Measurements from ENCODE around the gene BIN1. TPM values are rescaled to one million over a fixed set of nuclear protein-coding genes. Genes with fewer than 3 reads are reported as not detected.

BIN1 gene
- total RNA-seq, 1 donor from 2014 or later: 15.8 TPM

DNA sequence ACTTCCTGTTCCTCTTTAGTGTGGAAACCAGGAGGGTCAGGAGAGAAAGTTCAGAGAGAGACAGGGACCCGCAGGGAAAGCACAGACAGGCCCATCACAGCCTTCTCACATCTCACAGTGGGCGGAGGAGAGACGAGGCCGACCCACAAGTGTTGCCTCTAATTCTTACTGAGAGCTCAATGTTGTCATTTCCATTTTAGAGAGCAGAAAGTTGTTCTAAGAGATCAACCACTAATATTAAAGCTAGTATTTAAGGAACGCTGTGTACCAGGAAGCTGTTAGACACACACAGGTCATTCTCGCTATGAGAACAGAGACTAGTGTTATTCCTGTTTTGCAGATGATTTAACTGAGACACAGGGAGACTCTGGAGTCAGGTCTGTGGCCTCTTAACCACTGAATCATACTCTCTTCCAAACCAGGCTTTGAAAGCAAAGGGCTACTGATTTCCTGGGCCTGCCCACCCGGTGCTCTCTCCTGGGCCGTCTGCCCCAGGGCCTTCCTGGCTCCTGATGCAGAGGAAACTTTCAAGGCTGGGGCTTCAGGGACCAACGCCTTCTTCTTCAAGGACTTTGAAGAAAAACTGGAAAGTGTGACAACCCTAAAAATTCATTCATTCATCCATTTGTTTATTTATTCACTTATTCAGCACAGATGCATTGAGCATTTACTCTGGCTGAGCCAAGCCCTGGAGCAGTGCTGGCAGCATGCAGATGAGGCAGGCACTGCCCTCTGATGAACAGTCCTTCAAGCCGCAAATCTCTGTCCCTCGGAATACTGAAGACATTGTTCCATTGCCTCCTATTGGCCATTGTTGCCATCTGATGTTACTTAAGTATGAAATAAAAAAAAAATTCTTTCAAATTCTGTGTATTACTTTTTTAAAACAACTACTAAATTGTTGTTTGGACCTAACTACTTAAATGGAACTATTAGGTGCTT is 37.2 kb upstream of the BIN1 start:
- Histone ChIP-seq H3K36me3 (no peaks in the 10 kb centered on the region), H3K4me3 (no peak overlapping the region), H3K27ac (replicated peaks) (peak overlapping the region; percentile 51), H3K9me3 (replicated peaks) (peaks cover 2% of the 10 kb centered on the region), H3K4me1 (peaks cover 28% of the 10 kb centered on the region), H3K27me3 (ENCODE audit: low read depth) (peaks cover 30% of the 10 kb centered on the region)
- no peak for DNase-seq
- TF ChIP-seq, protein P1, sequence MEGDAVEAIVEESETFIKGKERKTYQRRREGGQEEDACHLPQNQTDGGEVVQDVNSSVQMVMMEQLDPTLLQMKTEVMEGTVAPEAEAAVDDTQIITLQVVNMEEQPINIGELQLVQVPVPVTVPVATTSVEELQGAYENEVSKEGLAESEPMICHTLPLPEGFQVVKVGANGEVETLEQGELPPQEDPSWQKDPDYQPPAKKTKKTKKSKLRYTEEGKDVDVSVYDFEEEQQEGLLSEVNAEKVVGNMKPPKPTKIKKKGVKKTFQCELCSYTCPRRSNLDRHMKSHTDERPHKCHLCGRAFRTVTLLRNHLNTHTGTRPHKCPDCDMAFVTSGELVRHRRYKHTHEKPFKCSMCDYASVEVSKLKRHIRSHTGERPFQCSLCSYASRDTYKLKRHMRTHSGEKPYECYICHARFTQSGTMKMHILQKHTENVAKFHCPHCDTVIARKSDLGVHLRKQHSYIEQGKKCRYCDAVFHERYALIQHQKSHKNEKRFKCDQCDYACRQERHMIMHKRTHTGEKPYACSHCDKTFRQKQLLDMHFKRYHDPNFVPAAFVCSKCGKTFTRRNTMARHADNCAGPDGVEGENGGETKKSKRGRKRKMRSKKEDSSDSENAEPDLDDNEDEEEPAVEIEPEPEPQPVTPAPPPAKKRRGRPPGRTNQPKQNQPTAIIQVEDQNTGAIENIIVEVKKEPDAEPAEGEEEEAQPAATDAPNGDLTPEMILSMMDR (IDR thresholded peaks at IDR 0.05; ENCODE audit: borderline replicate concordance): no peak
- intact Hi-C loops (cut with micrococcal nuclease): no loop called here

DNA sequence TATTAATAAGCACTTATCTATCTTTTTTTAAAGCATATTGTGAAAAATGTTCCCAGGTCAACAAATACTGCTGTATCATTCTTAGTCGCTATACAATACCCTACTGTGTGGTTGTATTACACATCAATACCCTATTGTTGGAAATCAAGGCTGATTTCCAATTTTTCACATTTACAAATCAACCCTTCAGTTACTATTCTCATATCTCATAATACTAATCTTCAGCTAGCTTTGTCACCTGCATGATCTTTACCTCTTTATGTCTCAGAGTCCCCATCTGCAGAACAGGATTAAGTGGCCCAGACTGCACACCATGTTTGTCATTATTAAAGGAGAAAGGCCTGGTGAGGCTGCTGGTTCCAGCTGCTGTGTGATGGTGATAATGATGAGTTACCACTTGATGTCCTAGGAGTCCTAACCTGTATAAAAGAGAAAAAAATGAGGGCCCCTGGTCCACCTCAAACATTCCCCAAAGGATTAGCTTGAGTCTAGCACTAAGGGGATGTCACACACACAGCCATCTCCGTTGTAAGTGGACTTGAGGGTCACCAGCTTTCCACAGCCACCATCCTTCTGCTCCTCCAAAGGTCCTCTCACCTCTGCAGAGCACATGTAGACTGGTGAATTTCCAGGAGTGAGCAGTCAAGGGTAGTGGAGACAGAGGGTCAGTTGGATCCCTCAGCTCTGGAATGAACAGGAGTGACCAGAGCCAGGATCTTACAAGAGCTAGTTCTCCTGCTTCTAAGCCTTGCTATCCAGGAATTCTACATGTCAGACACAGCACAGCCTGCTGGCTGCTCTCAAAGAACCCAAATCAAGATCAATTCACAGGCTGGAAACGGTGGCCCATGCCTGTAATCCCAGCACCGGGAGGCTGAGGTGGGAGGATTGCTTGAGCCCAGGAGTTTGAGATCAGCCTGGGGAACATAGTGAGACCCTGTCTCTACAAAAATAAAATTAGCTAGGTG is 36.0 kb upstream of the BIN1 start:
- H3K36me3 ChIP-seq: no peaks in the 10 kb centered on the region
- H3K4me3 ChIP-seq: no peak overlapping the region
- peaks cover 28% of the 10 kb centered on the region for H3K4me1 ChIP-seq
- intact Hi-C loops (cut with micrococcal nuclease): no loop called here
- peak overlapping the region; percentile 51 for H3K27ac ChIP-seq (replicated peaks)
- H3K27me3 ChIP-seq (ENCODE audit: low read depth): peaks cover 39% of the 10 kb centered on the region
- no peak for DNase-seq
- TF ChIP-seq, protein P1 (IDR thresholded peaks at IDR 0.05; ENCODE audit: borderline replicate concordance): no peak
- H3K9me3 ChIP-seq (replicated peaks): peaks cover 6% of the 10 kb centered on the region

DNA sequence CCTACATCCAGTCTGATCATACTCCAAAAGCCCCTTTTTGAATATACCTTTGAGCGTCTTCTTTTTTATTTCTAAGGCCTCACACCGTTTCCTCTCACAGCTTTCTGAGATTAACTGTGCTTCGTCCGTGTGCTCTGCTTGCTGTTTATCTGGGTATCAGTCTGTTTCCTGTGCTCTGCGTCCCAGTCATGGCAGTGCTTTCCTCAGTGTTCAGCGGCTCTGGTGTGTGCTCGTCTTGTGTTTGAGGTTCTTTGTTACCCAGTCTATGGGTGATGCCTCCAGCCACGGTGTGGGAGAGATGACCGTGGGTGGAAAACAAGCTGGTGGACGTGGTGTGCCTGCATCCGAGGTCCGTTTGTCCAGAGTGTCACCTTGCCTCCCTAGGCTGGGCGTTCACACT is 33.6 kb upstream of the BIN1 start:
- no peak for DNase-seq
- H3K4me3 ChIP-seq: no peak overlapping the region
- no peak overlapping the region for H3K27ac ChIP-seq (replicated peaks)
- TF ChIP-seq, protein P1 (IDR thresholded peaks at IDR 0.05; ENCODE audit: borderline replicate concordance): no peak
- H3K36me3 ChIP-seq: no peaks in the 10 kb centered on the region
- H3K4me1 ChIP-seq: peaks cover 21% of the 10 kb centered on the region
- intact Hi-C loops (cut with micrococcal nuclease): no loop called here
- H3K9me3 ChIP-seq (replicated peaks): peaks cover 6% of the 10 kb centered on the region
- peaks cover 45% of the 10 kb centered on the region for H3K27me3 ChIP-seq (ENCODE audit: low read depth)

DNA sequence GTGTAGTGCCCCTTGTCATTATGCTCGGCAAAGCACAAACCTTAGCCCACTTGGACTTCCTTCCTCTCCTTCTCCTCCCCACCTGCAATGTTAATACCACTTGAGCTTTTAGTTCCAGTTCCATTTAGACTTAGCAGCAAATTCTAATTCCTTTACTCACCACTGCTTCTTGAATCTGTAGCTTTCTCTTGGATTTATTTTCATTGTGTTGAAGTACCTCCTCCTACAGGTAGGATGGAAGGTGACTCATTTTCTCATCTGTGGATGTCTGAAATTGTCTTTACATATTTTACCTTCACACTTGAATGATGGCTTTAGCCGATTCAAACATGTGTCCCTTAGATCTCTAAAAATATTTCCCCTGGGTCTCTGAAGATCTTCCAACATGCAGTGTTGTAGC is 32.8 kb upstream of the BIN1 start:
- H3K4me1 ChIP-seq: peaks cover 13% of the 10 kb centered on the region
- H3K4me3 ChIP-seq: no peak overlapping the region
- TF ChIP-seq, protein P1 (IDR thresholded peaks at IDR 0.05; ENCODE audit: borderline replicate concordance): no peak
- DNase-seq: no peak
- intact Hi-C loops (cut with micrococcal nuclease): no loop called here
- H3K36me3 ChIP-seq: no peaks in the 10 kb centered on the region
- peaks cover 6% of the 10 kb centered on the region for H3K9me3 ChIP-seq (replicated peaks)
- H3K27ac ChIP-seq (replicated peaks): no peak overlapping the region
- H3K27me3 ChIP-seq (ENCODE audit: low read depth): peaks cover 46% of the 10 kb centered on the region

DNA sequence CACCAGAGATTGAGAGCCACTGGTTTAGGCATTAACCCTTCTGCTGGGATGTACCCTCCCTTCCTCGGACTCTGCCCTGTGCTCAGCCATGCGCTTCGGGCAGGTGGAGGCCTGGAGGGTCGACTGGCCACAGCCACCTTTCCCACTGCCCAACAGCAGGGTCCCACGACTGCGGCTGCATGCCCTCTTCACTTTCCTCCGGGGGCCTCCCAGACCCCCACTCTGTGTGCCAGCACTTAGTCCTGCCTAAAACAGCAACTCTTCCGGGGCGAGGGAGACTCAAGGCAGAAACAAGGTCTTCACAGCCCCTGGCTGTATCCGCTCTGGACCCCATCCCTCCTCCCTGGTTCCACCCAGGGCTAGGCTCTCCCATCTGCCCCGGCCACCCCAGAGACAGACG is 31.3 kb upstream of the BIN1 start:
- DNase-seq: no peak
- no peaks in the 10 kb centered on the region for H3K36me3 ChIP-seq

More for the DNA sequence above, 31.3 kb upstream of the BIN1 start:
- intact Hi-C loops (cut with micrococcal nuclease): no loop called here
- TF ChIP-seq, protein P1 (IDR thresholded peaks at IDR 0.05; ENCODE audit: borderline replicate concordance): no peak
- peaks cover 48% of the 10 kb centered on the region for H3K27me3 ChIP-seq (ENCODE audit: low read depth)
- no peak overlapping the region for H3K27ac ChIP-seq (replicated peaks)
- peaks cover 6% of the 10 kb centered on the region for H3K9me3 ChIP-seq (replicated peaks)
- no peak overlapping the region for H3K4me3 ChIP-seq
- no peaks in the 10 kb centered on the region for H3K4me1 ChIP-seq
